ENCODE results near the gene RAPGEF4.

DNA sequence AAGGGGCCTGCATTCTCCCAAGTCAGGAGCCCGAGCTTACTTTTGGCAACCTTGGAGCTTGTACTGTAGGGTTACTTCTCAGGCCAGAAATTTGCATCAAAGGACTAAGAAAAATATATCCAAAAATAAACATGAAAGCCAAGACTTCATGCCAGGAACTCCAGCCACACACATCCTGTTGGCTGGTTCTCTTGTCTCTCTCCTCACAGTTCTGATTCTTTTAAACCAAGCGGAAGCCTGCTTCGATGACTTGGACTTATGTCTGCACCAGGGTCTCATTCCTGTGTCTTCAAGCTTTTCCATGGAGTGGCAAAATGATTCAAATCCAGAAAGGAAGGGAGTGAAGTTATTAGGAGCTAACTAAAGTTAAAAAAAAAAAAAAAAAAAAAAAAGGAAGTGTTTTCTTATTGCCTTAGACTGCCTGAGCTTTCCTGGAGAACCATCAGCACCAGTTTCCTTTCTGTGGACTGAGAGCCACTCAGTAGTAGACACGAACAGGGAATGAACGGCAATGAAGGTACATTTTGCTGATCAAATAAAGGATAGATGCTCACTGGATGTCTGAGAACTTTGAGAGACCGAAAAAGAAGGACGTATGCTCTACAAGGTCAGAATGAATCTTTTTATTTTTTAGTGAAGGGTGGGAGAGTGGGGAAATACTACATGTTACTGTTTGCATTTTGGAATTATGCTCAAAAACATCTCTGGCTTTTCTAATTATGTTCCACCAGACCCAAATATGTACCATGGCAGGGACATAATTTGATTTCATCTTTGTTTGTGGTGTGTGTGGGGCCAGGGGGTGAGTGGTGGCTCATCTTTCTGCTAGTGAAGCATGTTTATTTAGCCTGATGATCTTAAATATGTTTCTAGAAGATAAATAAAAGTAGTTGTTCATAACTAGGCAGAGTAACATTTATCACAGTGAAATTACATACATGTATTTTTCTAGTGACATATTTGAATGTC, 86.0 kb downstream of the RAPGEF4 start:
- TF ChIP-seq EZH2phosphoT487 (IDR thresholded peaks at IDR 0.05; ENCODE audit: borderline replicate concordance, low read length) (no peak), CTCF (IDR thresholded peaks at IDR 0.05; ENCODE audit: low read depth, low read length, poor library complexity, severe bottlenecking) (no peak)
